GM23248 (cell line): Measurements from ENCODE around the gene CMTM1. TPM values are rescaled to one million over a fixed set of nuclear protein-coding genes. Genes with fewer than 3 reads are reported as not detected.

Experiments used
- DNase-seq: peaks from one replicate; pipeline ENCODE4 v3.0.0-alpha.2; 2015
- H2AFZ ChIP-seq: fragments of 200-600 bp; sonication (generic); 2 replicates; pipeline ENCODE4 v1.6.1; 2016; ENCODE audit warnings: antibody characterized with exemption
- H3F3A ChIP-seq: fragments of 200-600 bp; sonication (generic); 2 replicates; pipeline ENCODE4 v1.6.1; 2016; ENCODE audit warnings: mild to moderate bottlenecking, antibody characterized with exemption, mixed run types; ENCODE audit not compliant: insufficient read depth
- H3K27ac ChIP-seq: fragments of 200-600 bp; sonication (generic); 2 replicates; pipeline ENCODE4 v1.5.1; 2016; ENCODE audit warnings: mild to moderate bottlenecking
- H3K27me3 ChIP-seq: fragments of 200-600 bp; sonication (generic); replicated peaks from 2 replicates; pipeline ENCODE4 v1.6.1; 2016; ENCODE audit warnings: mild to moderate bottlenecking; ENCODE audit not compliant: insufficient read depth
- H3K36me3 ChIP-seq: fragments of 200-600 bp; sonication (generic); 2 replicates; pipeline ENCODE4 v1.6.1; 2016; ENCODE audit warnings: low read depth, mild to moderate bottlenecking
- H3K4me1 ChIP-seq: fragments of 200-600 bp; sonication (generic); 2 replicates; pipeline ENCODE4 v1.6.1; 2016; ENCODE audit warnings: mild to moderate bottlenecking; ENCODE audit not compliant: insufficient read depth
- H3K4me2 ChIP-seq: fragments of 200-600 bp; sonication (generic); one replicate; pipeline ENCODE4 v1.6.1; 2016; ENCODE audit warnings: mild to moderate bottlenecking; ENCODE audit not compliant: unreplicated experiment
- H3K4me3 ChIP-seq: fragments of 200-600 bp; sonication (generic); 2 replicates; pipeline ENCODE4 v1.5.1; 2016; ENCODE audit warnings: mild to moderate bottlenecking
- H3K79me2 ChIP-seq: fragments of 200-600 bp; sonication (generic); 2 replicates; pipeline ENCODE4 v1.6.1; 2016; ENCODE audit warnings: mild to moderate bottlenecking; ENCODE audit not compliant: insufficient read depth
- H3K9ac ChIP-seq: fragments of 200-600 bp; sonication (generic); 2 replicates; pipeline ENCODE4 v1.6.1; 2016; ENCODE audit warnings: mild to moderate bottlenecking
- H3K9me2 ChIP-seq: fragments of 200-600 bp; sonication (generic); 2 replicates; pipeline ENCODE4 v1.6.1; 2016; ENCODE audit warnings: mixed run types, mild to moderate bottlenecking, moderate library complexity; ENCODE audit not compliant: insufficient read depth
- H3K9me3 ChIP-seq: fragments of 200-600 bp; sonication (generic); one replicate; pipeline ENCODE4 v1.6.1; 2017; ENCODE audit warnings: low read depth
- H4K20me1 ChIP-seq: fragments of 200-600 bp; sonication (generic); 2 replicates; pipeline ENCODE4 v1.6.0; 2016; ENCODE audit not compliant: insufficient read depth
- EZH2 ChIP-seq: fragments of 200-600 bp; sonication (generic); IDR thresholded peaks from 2 replicates; pipeline ENCODE4 v1.6.1; 2018; ENCODE audit warnings: antibody characterized with exemption, mild to moderate bottlenecking; ENCODE audit not compliant: insufficient read depth, poor library complexity, severe bottlenecking
- EZH2phosphoT487 ChIP-seq: fragments of 200-600 bp; sonication (generic); IDR thresholded peaks from 2 replicates; pipeline ENCODE4 v1.6.1; 2018; ENCODE audit warnings: antibody characterized with exemption, moderate library complexity, mild to moderate bottlenecking, low read depth; ENCODE audit not compliant: insufficient read depth
- WGBS, 2 experiments: methylation state at CpG; one replicate each; pipeline ENCODE4 v1.1.6; 2015 to 2017; ENCODE audit warnings: low lambda C conversion rate in 2 of 2, low coverage in 1 of 2; ENCODE audit errors: missing lambda C conversion rate in 2 of 2; 5-methylcytosine and 5-hydroxymethylcytosine counted together
- in situ Hi-C: fragments of 300-500 bp; cut with MboI; formaldehyde crosslinking; loops from 2 replicates; pipeline ENCODE4 v1.15.0; 2020
- polyA plus RNA-seq: library from polyadenylated mRNA; unstranded; fragments of >200 nt; fragmentation: Nextera tagmentation; extraction: Ambion mirVana; gene quantifications from 2 replicates; pipeline ENCODE4 v1.2.1, GENCODE V29; 2016
- total RNA-seq: library from RNA; depleted of rRNA; stranded (reverse); fragments of >200 nt; shearing (Covaris generic); gene quantifications from 2 replicates; pipeline ENCODE4 v1.2.3, GENCODE V29; 2014

The CMTM1 gene
- total and polyA plus RNA-seq, 2 experiments from 2014 or later, result 3.1 to 6.8 TPM

DNA sequence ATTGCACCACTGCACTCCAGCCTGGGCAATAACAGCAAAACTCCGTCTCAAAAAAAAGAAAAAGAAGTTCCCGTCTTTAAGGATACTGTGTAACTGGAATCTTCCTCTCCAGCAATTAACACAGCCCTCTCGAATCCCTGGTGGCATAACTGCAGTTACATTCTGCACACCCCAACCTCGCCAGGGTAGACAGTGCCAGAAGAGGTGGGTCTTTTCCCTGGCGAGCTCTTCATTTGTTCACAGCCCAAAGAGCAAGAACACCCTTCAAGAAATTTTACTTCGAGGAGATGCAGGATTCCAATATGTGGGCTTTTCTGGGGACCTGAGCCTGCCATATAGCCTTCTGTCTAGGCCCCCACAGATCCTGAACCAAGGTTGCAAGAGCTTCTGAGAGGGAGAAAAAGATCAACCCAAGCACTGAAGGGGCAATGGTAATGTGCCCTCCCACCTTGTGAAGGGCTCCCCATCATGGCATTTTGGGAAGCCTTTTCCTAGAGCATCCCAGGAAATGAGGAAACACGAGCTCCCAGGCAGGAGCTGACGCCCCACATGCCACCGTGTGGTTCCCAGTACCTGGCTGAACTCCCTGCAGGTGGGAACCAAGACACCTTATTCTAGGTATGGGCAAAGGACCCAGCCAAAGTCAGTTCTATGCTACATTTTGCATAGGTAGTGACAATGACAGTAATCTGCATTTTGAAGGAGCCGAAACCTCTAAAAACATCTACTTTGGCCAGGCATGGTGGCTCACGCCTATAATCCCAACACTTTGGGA is 43.2 kb upstream of the CMTM1 start:
- Histone ChIP-seq H3K9me3 (no peaks in the 10 kb centered on the region), H3K36me3 (no peaks in the 10 kb centered on the region), H3K27ac (no peak overlapping the region), H3K27me3 (no peaks in the 10 kb centered on the region), H3K4me3 (no peak overlapping the region), H4K20me1 (no peaks in the 10 kb centered on the region), H2AFZ (no peak overlapping the region), H3K9ac (no peak overlapping the region), H3K4me2 (no peak overlapping the region), H3F3A (no peaks in the 10 kb centered on the region; the same call in 1 of the 2 replicates), H3K4me1 (peaks cover 18% of the 10 kb centered on the region), H3K79me2 (no peaks in the 10 kb centered on the region), H3K9me2 (no peaks in the 10 kb centered on the region)
- in situ Hi-C loops, result no loop called here
- TF ChIP-seq EZH2phosphoT487 (no peak), EZH2 (no peak)
- WGBS, 2 experiments, result 88% methylated on average over 11 of the region's 11 CpGs
- no peak for DNase-seq

DNA sequence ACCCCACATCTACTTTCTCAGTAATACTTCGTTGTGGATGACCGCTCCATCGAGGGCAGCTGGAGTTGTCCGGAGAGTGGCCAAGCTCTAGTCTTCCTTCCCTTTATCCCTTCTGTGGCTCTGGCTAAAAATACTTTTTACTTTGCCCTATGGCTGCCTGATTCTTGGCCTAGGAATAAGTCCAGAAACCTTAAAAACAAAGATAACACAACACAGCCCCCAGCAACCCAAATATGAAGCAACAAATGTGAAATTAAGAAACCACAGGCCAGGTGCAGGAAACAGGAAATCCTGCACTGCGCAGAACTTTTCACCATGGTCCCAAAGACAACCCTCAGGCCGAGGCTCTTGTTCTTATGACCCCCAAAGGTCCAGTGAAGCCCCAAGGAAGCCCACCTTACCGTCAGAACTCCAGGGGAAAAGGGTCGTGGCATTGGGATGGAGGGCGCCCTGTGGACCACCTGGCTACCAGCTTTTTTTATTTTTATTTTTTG is 42.3 kb upstream of the CMTM1 start:
- TF ChIP-seq EZH2, result no peak
- no peak for TF ChIP-seq EZH2phosphoT487
- Histone ChIP-seq H3K4me1 (peaks cover 18% of the 10 kb centered on the region), H3K79me2 (no peaks in the 10 kb centered on the region), H4K20me1 (no peaks in the 10 kb centered on the region), H2AFZ (no peak overlapping the region), H3K27me3 (no peaks in the 10 kb centered on the region), H3K9me2 (no peaks in the 10 kb centered on the region), H3K9ac (no peak overlapping the region), H3K9me3 (no peaks in the 10 kb centered on the region), H3K4me3 (no peak overlapping the region), H3K4me2 (no peak overlapping the region), H3K27ac (no peak overlapping the region), H3K36me3 (no peaks in the 10 kb centered on the region; the same call in 1 of the 2 replicates), H3F3A (no peaks in the 10 kb centered on the region; the same call in 1 of the 2 replicates)
- DNase-seq, result no peak
- 94 to 95% methylated on average over 9 of the region's 9 CpGs for WGBS, 2 experiments
- in situ Hi-C loops, result no loop called here

DNA sequence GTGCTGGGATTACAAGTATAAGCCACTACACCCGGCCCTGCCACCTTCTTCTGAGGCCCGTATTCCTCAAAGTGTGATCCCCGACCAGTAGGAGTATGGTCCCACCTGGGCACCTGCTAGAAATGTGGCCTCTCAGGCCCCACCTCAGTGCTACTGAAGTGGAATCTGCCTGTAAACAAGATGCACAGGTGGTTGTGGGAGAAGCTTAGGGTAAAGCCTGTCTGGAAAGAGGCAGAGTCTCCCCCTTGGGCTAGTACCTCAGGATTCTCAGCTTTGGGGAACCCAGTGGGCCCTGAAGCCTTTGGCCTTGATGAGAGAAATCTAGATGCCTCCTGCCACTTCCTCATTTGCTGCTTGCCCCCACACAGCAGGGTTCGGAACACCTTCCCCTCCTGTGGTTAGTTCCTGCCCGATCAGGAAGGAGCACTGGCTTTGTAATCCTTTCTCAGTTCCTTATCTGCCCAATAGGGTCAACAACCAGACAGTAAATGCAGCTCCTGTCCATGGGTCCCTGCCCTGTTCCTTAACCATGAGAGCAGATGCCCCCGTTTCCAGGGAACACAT is 41.6 kb upstream of the CMTM1 start:
- no peaks in the 10 kb centered on the region for H3K27me3 ChIP-seq
- H3K9me2 ChIP-seq, result no peaks in the 10 kb centered on the region
- no peaks in the 10 kb centered on the region; the same call in 1 of the 2 replicates for H3K36me3 ChIP-seq
- H3K4me3 ChIP-seq, result no peak overlapping the region
- H3K79me2 ChIP-seq, result no peaks in the 10 kb centered on the region
- no peaks in the 10 kb centered on the region; the same call in 1 of the 2 replicates for H3F3A ChIP-seq
- WGBS, 2 experiments, result 85 to 88% methylated on average over 6 of the region's 6 CpGs
- TF ChIP-seq EZH2 (no peak), EZH2phosphoT487 (no peak)
- H2AFZ ChIP-seq, result no peak overlapping the region
- peaks cover 18% of the 10 kb centered on the region for H3K4me1 ChIP-seq
- no peak overlapping the region for H3K27ac ChIP-seq
- no peaks in the 10 kb centered on the region for H4K20me1 ChIP-seq
- no peak for DNase-seq
- H3K9me3 ChIP-seq, result no peaks in the 10 kb centered on the region
- in situ Hi-C loops, result no loop called here
- no peak overlapping the region for H3K4me2 ChIP-seq
- H3K9ac ChIP-seq, result no peak overlapping the region

DNA sequence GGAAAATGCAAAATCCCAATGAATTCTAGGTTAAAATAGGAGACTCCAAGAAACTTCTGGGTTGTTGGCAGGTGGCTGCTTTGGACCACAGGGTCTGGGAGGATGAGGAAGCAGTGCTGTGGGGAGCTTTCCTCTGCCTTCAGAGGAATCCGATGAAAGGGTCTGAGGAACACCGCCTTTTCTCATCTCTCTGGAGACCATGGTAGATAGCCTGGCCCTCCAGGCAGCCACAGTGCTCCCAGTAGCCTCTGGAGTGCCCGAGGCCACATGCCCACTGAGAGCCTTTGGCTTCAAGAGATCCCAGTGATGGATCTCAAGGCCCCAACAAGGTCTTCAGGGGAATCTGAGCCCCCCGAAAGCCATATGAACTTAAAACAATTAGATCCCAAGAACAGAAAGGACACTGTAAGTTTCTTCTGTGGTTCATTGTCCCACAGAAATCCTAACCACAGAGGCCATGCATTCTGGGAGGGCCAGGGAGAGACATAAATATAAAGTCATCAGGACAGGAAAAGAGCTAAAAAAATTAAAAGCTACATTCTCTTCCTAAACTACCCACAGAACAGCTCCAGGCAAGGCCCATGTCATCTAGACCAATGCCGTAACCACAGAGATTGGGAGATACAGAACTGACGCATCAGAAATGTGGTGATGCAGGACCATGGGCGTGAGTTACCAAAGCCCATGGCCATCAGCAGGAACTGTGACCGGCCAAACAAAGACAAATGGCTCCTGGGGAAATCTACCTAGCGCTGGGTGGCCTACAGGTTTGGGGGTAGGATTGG is 40.7 kb upstream of the CMTM1 start:
- TF ChIP-seq EZH2 (no peak), EZH2phosphoT487 (no peak)
- H3F3A ChIP-seq, result no peaks in the 10 kb centered on the region; the same call in 1 of the 2 replicates
- no peaks in the 10 kb centered on the region for H3K9me3 ChIP-seq
- no peak overlapping the region for H3K4me3 ChIP-seq
- in situ Hi-C loops, result no loop called here
- H3K4me1 ChIP-seq, result peaks cover 18% of the 10 kb centered on the region
- no peaks in the 10 kb centered on the region for H3K9me2 ChIP-seq
- H3K9ac ChIP-seq, result no peak overlapping the region
- DNase-seq, result peak; percentile 34
- H3K36me3 ChIP-seq, result peaks cover 3% of the 10 kb centered on the region; the same call in 1 of the 2 replicates
- no peak overlapping the region for H2AFZ ChIP-seq
- no peak overlapping the region for H3K4me2 ChIP-seq
- no peaks in the 10 kb centered on the region for H3K27me3 ChIP-seq
- H3K27ac ChIP-seq, result no peak overlapping the region
- 85 to 89% methylated on average over 9 of the region's 9 CpGs for WGBS, 2 experiments
- H3K79me2 ChIP-seq, result no peaks in the 10 kb centered on the region
- no peaks in the 10 kb centered on the region for H4K20me1 ChIP-seq
